Measurements from ENCODE around the gene TUBA3E. TPM values are rescaled to one million over a fixed set of nuclear protein-coding genes. Genes with fewer than 3 reads are reported as not detected.
A peak's percentile ranks its signal among the peaks of the same experiment; 100 is the strongest.
"Not testable (repeated sequence)": the region's sequence is repeated elsewhere in the genome, so short reads cannot be mapped to it uniquely, and the experiment has no call there.

The TUBA3E gene
- total and polyA plus RNA-seq, 2 of the 13 experiments (the other 11 are each of a cell fraction or from before 2014, with no cell fraction given): not detected

GRCh38 chr2:130148515-130148914 lies 49.7 kb downstream of the TUBA3E start:
- H3K79me2 ChIP-seq (ENCODE audit: insufficient read depth, low read length); H2AFZ ChIP-seq (ENCODE audit: low read length); FAIRE-seq; H3K9ac ChIP-seq (ENCODE audit: insufficient read depth, low read depth, low read length); in situ Hi-C loops (cut with HindIII; ENCODE audit: extremely low pct_ligation_motif_present, low pct_unique_long_range_greater_than_20kb); ATAC-seq; H3K4me3 ChIP-seq (replicated peaks in 1 of 3; ENCODE audit: insufficient read depth in 1 of 3, low read depth in 2 of 3, low read length in 3 of 3); H3K4me1 ChIP-seq (ENCODE audit: insufficient read depth, low read length); H3K27ac ChIP-seq (ENCODE audit: extremely low read length, insufficient read depth, low read length); H3K27me3 ChIP-seq (ENCODE audit: control insufficient read depth in 1 of 2, insufficient read depth in 2 of 2, low read length in 2 of 2); H3K9me3 ChIP-seq (ENCODE audit: low read length); H3K4me2 ChIP-seq (ENCODE audit: low read depth, low read length); DNase-seq (ENCODE audit: low spot score); CTCF ChIA-PET (ENCODE audit: low intra/inter-chr PET ratio, low total read pairs); H4K20me1 ChIP-seq (ENCODE audit: insufficient read depth, low read length); intact Hi-C loops (cut with micrococcal nuclease; ENCODE audit: unreplicated experiment); POLR2A ChIA-PET; BruUV-seq (replicated peaks): not testable (repeated sequence)
- 36% methylated on average over 6 of the region's 6 CpGs for WGBS (ENCODE audit: low lambda C conversion rate)
- peaks cover 5 to 15% of the 10 kb centered on the region in 2 experiments; a peak in 4 of 5 replicates for H3K36me3 ChIP-seq (replicated peaks in 1 of 2; ENCODE audit: control insufficient read depth in 1 of 2, insufficient read depth in 2 of 2, low read length in 2 of 2)

GRCh38 chr2:130145006-130145414 lies 53.2 kb downstream of the TUBA3E start, which contains the start of gene CCDC74B:
TSS of gene CCDC74B (minus strand) at chr2:130145112. CDS start at chr2:130144996, 116 bp downstream.
- not testable (repeated sequence) for BruUV-seq (replicated peaks)
- peak; percentile 40 for TF ChIP-seq ELF1 (CRISPR knock-in tag; IDR thresholded peaks at IDR 0.05)
- TF ChIP-seq RFX3 (CRISPR knock-in tag; IDR thresholded peaks at IDR 0.05): peak; percentile 68
- peak; percentile 32; the same call in 1 of the 2 replicates for TF ChIP-seq GABPB1 (CRISPR knock-in tag; IDR thresholded peaks at IDR 0.05)
- peak; percentile 38; the same call in 1 of the 2 replicates for TF ChIP-seq ARID4A (CRISPR knock-in tag; IDR thresholded peaks at IDR 0.05; ENCODE audit: borderline replicate concordance)
- peak; percentile 18; the same call in 1 of the 2 replicates for TF ChIP-seq SALL1 (CRISPR knock-in tag; IDR thresholded peaks at IDR 0.05)
- peak; percentile 9; the same call in 1 of the 2 replicates for TF ChIP-seq CTCF (CRISPR knock-in tag; IDR thresholded peaks at IDR 0.05)
- TF ChIP-seq, protein P1, sequence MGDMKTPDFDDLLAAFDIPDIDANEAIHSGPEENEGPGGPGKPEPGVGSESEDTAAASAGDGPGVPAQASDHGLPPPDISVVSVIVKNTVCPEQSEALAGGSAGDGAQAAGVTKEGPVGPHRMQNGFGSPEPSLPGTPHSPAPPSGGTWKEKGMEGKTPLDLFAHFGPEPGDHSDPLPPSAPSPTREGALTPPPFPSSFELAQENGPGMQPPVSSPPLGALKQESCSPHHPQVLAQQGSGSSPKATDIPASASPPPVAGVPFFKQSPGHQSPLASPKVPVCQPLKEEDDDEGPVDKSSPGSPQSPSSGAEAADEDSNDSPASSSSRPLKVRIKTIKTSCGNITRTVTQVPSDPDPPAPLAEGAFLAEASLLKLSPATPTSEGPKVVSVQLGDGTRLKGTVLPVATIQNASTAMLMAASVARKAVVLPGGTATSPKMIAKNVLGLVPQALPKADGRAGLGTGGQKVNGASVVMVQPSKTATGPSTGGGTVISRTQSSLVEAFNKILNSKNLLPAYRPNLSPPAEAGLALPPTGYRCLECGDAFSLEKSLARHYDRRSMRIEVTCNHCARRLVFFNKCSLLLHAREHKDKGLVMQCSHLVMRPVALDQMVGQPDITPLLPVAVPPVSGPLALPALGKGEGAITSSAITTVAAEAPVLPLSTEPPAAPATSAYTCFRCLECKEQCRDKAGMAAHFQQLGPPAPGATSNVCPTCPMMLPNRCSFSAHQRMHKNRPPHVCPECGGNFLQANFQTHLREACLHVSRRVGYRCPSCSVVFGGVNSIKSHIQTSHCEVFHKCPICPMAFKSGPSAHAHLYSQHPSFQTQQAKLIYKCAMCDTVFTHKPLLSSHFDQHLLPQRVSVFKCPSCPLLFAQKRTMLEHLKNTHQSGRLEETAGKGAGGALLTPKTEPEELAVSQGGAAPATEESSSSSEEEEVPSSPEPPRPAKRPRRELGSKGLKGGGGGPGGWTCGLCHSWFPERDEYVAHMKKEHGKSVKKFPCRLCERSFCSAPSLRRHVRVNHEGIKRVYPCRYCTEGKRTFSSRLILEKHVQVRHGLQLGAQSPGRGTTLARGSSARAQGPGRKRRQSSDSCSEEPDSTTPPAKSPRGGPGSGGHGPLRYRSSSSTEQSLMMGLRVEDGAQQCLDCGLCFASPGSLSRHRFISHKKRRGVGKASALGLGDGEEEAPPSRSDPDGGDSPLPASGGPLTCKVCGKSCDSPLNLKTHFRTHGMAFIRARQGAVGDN (CRISPR knock-in tag; IDR thresholded peaks at IDR 0.05): peak; percentile 63

More at GRCh38 chr2:130145006-130145414, 53.2 kb downstream of the TUBA3E start, which contains the start of gene CCDC74B:
- intact Hi-C loops (cut with micrococcal nuclease; ENCODE audit: unreplicated experiment); POLR2A ChIA-PET; H4K20me1 ChIP-seq (ENCODE audit: insufficient read depth, low read length); H3K9me3 ChIP-seq (ENCODE audit: low read length); H3K79me2 ChIP-seq (ENCODE audit: insufficient read depth, low read length); FAIRE-seq; H3K27ac ChIP-seq (ENCODE audit: extremely low read length, insufficient read depth, low read length); H3K4me1 ChIP-seq (ENCODE audit: insufficient read depth, low read length); H3K9ac ChIP-seq (ENCODE audit: insufficient read depth, low read depth, low read length); H3K36me3 ChIP-seq (replicated peaks in 1 of 2; ENCODE audit: control insufficient read depth in 1 of 2, insufficient read depth in 2 of 2, low read length in 2 of 2); in situ Hi-C loops (cut with HindIII; ENCODE audit: extremely low pct_ligation_motif_present, low pct_unique_long_range_greater_than_20kb): not testable (repeated sequence)
- H3K4me3 ChIP-seq (replicated peaks in 1 of 3; ENCODE audit: insufficient read depth in 1 of 3, low read depth in 2 of 3, low read length in 3 of 3): peak within 1 kb of the TSS; percentile 51 to 65 (median 54); a peak in 4 of 6 replicates
- peak within 1 kb of the TSS; percentile 42 for H2AFZ ChIP-seq (ENCODE audit: low read length)
- peak within 1 kb of the TSS; percentile 81 for H3K4me2 ChIP-seq (ENCODE audit: low read depth, low read length)
- peak; percentile 58 for DNase-seq (ENCODE audit: low spot score)
- under 1% methylated on average over 18 of the region's 30 CpGs for WGBS (ENCODE audit: low lambda C conversion rate)
- peak; percentile 90 for ATAC-seq
- H3K27me3 ChIP-seq (ENCODE audit: control insufficient read depth in 1 of 2, insufficient read depth in 2 of 2, low read length in 2 of 2): peaks cover 4 to 14% of the 10 kb centered on the region in 2 experiments; a peak in 4 of 5 replicates
- CTCF ChIA-PET (ENCODE audit: low intra/inter-chr PET ratio, low total read pairs): interaction anchor here (1.1 kb wide), 1 partner anchor 188 kb away, joined by 3 read pairs; no protein-coding TSS in a partner anchor

All from HepG2 (cell line).